ENCODE results near the gene PDZD2.
"Not testable (repeated sequence)": the region's sequence is repeated elsewhere in the genome, so short reads cannot be mapped to it uniquely, and the experiment has no call there.

PDZD2 gene

GRCh38 chr5:31698673-31699072 is 59.7 kb downstream of the PDZD2 start:
- no peak for DNase-seq

GRCh38 chr5:31701642-31702299 is 62.8 kb downstream of the PDZD2 start:
- DNase-seq = no peak

- DNase-seq = peak; percentile 8
Measured at GRCh38 chr5:31702712-31703111, 63.8 kb downstream of the PDZD2 start.

GRCh38 chr5:31703757-31704156 is 64.8 kb downstream of the PDZD2 start:
- DNase-seq = no peak

GRCh38 chr5:31706186-31706585 is 67.3 kb downstream of the PDZD2 start:
- no peak for DNase-seq

- no peak for DNase-seq
Measured at GRCh38 chr5:31707329-31707728, 68.4 kb downstream of the PDZD2 start.

GRCh38 chr5:31708089-31708488 is 69.2 kb downstream of the PDZD2 start:
- no peak for DNase-seq

GRCh38 chr5:31711363-31711762 is 72.4 kb downstream of the PDZD2 start:
- DNase-seq = no peak

- no peak for DNase-seq
Measured at GRCh38 chr5:31711935-31712592, 73.1 kb downstream of the PDZD2 start.

- DNase-seq = no peak
Measured at GRCh38 chr5:31717561-31717960, 78.6 kb downstream of the PDZD2 start.

- no peak for DNase-seq
Measured at GRCh38 chr5:31720004-31720403, 81.1 kb downstream of the PDZD2 start.

GRCh38 chr5:31720811-31721345 is 81.9 kb downstream of the PDZD2 start:
- DNase-seq = no peak

GRCh38 chr5:31722111-31722510 is 83.2 kb downstream of the PDZD2 start:
- no peak for DNase-seq

GRCh38 chr5:31725996-31726395 is 87.1 kb downstream of the PDZD2 start:
- DNase-seq = no peak

- DNase-seq = no peak
Measured at GRCh38 chr5:31726952-31727351, 88.0 kb downstream of the PDZD2 start.

GRCh38 chr5:31728039-31728438 is 89.1 kb downstream of the PDZD2 start:
- no peak for DNase-seq

GRCh38 chr5:31728806-31729205 is 89.9 kb downstream of the PDZD2 start:
- DNase-seq = not testable (repeated sequence)

GRCh38 chr5:31730139-31730538 is 91.2 kb downstream of the PDZD2 start:
- no peak for DNase-seq

- DNase-seq = no peak
Measured at GRCh38 chr5:31731016-31731415, 92.1 kb downstream of the PDZD2 start.

- DNase-seq = no peak
Measured at GRCh38 chr5:31731710-31732301, 92.9 kb downstream of the PDZD2 start.

- DNase-seq = not testable (repeated sequence)
Measured at GRCh38 chr5:31732821-31733220, 93.9 kb downstream of the PDZD2 start.

- no peak for DNase-seq
Measured at GRCh38 chr5:31733371-31733770, 94.4 kb downstream of the PDZD2 start.

GRCh38 chr5:31736127-31736526 is 97.2 kb downstream of the PDZD2 start:
- no peak for DNase-seq

GRCh38 chr5:31738199-31738598 is 99.3 kb downstream of the PDZD2 start:
- DNase-seq = no peak

Measured in fibroblast of skin of right quadriceps (primary cell).